NB4 (cell line): ENCODE measurements around the gene RAI14.

ENCODE experiments used
- DNase-seq: peaks from one replicate; pipeline ENCODE4 v3.0.0; 2010; ENCODE audit warnings: low read depth
- H3K4me3 ChIP-seq: one replicate; pipeline ENCODE4 v1.5.1; 2011; ENCODE audit warnings: mild to moderate bottlenecking, low read depth, low read length, moderate library complexity
- CTCF ChIP-seq: IDR thresholded peaks from one replicate; pipeline ENCODE4 v1.5.1; 2012; ENCODE audit warnings: low read depth, low read length
- MYC ChIP-seq: IDR thresholded peaks from 2 replicates; pipeline ENCODE4 v1.6.1; 2011; ENCODE audit warnings: low read depth, low read length
- POLR2A ChIP-seq: IDR thresholded peaks from 2 replicates; pipeline ENCODE4 v1.6.1; 2011; ENCODE audit warnings: mild to moderate bottlenecking; ENCODE audit not compliant: insufficient read length; ENCODE audit errors: extremely low read depth
- TF ChIP-seq, protein P1 (sequence below): IDR thresholded peaks from 2 replicates; pipeline ENCODE4 v1.6.1; 2011; ENCODE audit warnings: low read depth, low read length

RAI14 gene

GRCh38 chr5:34622098-34622400 is 34.1 kb upstream of the RAI14 start:
- TF ChIP-seq CTCF (no peak), POLR2A (no peak)
- no peak for DNase-seq

DNA sequence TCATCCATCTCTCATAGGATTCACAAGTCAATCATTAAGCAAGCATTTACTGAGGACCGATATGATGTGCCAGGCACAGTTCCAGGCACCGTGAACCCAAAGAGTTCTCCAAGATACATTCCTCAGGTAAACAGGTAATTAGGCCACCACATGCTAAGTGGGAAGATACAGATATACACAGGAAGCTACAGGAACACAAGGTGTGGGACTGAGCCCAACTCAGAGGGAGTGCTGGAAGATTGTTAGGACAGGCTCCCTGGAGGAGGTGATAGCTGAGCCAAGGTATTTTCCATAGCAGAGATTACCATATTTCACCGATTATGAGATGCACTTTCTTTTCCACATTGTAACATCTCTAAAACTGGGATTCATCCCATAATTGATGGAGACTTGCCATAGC is 31.4 kb upstream of the RAI14 start:
- DNase-seq = no peak
- no peak overlapping the region for H3K4me3 ChIP-seq
- TF ChIP-seq CTCF (no peak), MYC (no peak), POLR2A (no peak)
- TF ChIP-seq, protein P1, sequence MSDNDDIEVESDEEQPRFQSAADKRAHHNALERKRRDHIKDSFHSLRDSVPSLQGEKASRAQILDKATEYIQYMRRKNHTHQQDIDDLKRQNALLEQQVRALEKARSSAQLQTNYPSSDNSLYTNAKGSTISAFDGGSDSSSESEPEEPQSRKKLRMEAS = no peak

More at GRCh38 chr5:34622098-34622400, 34.1 kb upstream of the RAI14 start:
- no peak overlapping the region for H3K4me3 ChIP-seq

- no peak overlapping the region for H3K4me3 ChIP-seq
- TF ChIP-seq, protein P1 = no peak
- no peak for TF ChIP-seq MYC
- TF ChIP-seq CTCF = no peak
- TF ChIP-seq POLR2A = no peak
- DNase-seq = no peak
Measured at GRCh38 chr5:34625246-34625645, 30.9 kb upstream of the RAI14 start.

- TF ChIP-seq POLR2A = no peak
- no peak for TF ChIP-seq MYC
- no peak for TF ChIP-seq CTCF
- TF ChIP-seq, protein P1 = no peak
- no peak for DNase-seq
- H3K4me3 ChIP-seq = no peak overlapping the region
Measured at GRCh38 chr5:34626036-34626435, 30.1 kb upstream of the RAI14 start.

- no peak overlapping the region for H3K4me3 ChIP-seq
- no peak for TF ChIP-seq CTCF
- TF ChIP-seq POLR2A = no peak
- TF ChIP-seq, protein P1 = no peak
- no peak for TF ChIP-seq MYC
- no peak for DNase-seq
Measured at GRCh38 chr5:34626751-34627150, 29.4 kb upstream of the RAI14 start.

- no peak for TF ChIP-seq POLR2A
- TF ChIP-seq, protein P1 = no peak
- TF ChIP-seq MYC = no peak
- TF ChIP-seq CTCF = no peak
- DNase-seq = no peak
- H3K4me3 ChIP-seq = no peak overlapping the region
Measured at GRCh38 chr5:34627794-34628193, 28.3 kb upstream of the RAI14 start.
